ENCODE results near the gene CTRB1.

The CTRB1 gene

DNA sequence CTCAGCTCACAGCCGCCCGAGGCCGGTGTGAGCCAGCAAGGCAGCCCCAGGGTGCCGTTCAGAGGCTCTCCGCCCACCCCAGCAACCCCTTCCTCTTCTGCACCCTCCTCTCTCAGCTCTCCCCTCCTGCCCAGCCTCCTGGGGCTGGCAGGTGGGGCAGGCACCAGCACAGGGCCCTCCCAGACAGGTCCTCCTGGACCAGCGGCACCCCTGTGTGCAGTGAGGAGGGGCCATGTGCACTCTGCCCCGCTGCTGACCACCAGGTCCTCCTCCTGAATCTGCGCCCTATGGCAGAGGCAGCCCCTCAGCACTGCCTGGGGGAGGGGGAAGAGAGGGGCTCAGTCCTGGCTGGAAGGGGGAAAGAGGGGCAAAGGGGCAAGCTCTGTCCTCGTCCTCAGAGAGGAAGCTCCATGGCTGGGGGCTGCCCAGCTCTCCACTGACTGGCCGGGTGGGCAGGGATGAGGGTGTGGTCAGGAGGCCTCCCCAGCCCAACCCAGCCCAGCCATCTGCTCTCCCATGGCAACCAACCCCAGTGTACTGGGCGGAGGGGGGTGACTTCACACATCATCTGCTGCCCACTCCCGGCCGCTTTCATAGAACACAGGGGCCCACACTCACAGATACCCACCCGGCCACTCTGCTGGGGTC is 38.0 kb downstream of the CTRB1 start:
- TF ChIP-seq POLR2AphosphoS5 (IDR thresholded peaks at IDR 0.05; ENCODE audit: low read depth, low read length) (no peak), POLR2A (IDR thresholded peaks at IDR 0.05; ENCODE audit: low read depth, low read length) (no peak), TAF1 (IDR thresholded peaks at IDR 0.05; ENCODE audit: borderline replicate concordance, low read depth, low read length) (no peak)
- no peak for DNase-seq (ENCODE audit: insufficient read length)
- FAIRE-seq = no peak

DNA sequence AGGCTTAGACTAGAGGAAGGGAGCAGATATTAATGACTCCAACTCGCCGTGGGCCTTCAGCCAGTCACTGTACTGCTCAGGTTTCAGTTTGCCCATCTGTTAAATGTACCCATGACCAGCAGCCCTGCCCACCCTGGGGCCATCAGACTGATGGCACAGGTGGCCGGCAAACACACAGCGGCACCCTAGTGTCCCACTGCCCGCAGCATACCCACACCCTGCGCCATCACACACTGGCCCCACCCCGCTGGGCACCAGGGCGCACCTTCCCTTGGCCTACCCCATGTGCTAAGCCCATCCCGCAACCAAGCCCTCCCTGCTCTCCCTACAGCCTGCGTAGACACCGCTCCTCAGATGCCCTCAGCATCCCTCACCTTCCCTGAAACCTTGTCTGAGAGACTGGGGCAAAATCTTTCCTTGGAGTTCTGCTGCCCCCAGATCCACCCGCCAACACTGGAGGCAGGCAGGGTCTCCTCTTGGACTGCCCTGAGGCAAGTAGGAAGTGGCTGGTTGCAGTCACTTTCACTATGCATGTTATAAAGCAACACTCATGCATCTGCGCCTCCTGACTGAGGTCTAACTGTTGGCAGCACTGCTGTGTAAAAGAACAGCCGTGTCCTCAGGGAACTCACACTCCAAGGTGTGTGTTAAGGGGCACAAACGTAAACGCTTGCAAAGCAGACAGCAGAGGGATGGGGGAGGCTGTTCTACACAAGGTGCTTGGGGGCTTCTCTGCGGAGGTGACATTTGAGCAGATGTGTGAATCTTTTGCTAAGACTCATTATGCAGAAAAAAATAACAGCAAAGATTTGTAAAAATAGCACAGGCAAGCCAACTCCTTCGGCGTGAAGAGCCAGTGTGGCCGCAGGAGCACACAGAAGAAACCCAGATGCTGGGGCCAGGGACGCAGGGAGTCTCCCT is 39.4 kb downstream of the CTRB1 start:
- TF ChIP-seq POLR2A (IDR thresholded peaks at IDR 0.05; ENCODE audit: low read depth, low read length) = no peak
- TF ChIP-seq POLR2AphosphoS5 (IDR thresholded peaks at IDR 0.05; ENCODE audit: low read depth, low read length) = no peak
- TF ChIP-seq TAF1 (IDR thresholded peaks at IDR 0.05; ENCODE audit: borderline replicate concordance, low read depth, low read length) = no peak
- no peak for DNase-seq (ENCODE audit: insufficient read length)
- no peak for FAIRE-seq

DNA sequence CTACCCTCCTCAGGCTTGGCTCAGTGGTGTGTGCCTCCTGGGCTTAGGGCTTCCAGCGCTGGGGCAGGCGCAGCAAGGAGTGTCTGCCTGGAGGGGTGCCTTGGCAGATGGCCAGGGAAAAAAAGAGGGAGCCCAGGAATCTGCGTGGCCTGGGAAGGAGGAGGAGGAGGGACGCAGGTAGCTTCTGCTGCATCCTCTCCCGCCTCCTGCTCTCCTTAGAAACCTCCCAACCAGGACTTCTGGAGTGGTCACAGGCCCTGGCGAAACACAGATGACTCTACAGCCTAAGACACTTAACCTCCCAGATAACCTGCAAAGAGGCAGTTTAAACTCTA is 40.0 kb downstream of the CTRB1 start:
- DNase-seq (ENCODE audit: insufficient read length) (no peak), FAIRE-seq (no peak)
- TF ChIP-seq POLR2AphosphoS5 (IDR thresholded peaks at IDR 0.05; ENCODE audit: low read depth, low read length) (no peak), POLR2A (IDR thresholded peaks at IDR 0.05; ENCODE audit: low read depth, low read length) (no peak), TAF1 (IDR thresholded peaks at IDR 0.05; ENCODE audit: borderline replicate concordance, low read depth, low read length) (no peak)

DNA sequence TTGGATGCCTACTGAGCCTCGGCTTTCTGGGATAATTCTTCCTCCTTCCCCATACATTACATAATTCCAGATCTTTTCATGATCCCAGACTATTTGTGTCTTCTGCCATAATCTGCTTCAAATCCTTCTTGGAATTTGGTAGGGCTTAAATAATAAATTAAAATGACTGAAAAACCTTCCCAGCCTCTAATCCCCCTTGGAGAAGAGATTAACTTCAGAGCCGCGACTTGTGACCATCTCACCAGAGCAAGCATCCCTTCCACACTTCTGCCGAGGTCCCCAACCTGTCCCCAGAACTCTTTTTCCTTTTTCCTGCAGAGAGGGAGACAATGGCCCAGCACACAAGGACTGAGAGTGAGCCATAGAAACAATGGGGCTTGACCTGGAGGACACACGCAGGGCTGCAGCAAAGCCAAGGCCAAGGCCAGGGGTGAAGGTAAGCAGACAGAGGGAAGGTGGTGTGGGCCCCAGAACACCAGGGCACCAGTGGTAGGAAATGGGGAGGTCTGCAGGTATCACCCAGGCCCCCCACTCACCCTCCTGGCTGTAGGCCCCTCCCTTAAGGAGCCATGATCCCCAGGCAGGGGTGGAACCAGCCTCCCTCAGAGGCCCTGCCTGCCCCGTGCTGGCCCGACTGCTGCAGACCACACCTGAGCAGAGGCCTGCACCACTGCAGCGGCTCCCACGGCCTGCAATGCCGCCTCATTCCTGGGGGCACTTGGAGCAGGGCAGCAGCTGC is 42.2 kb downstream of the CTRB1 start:
- no peak for DNase-seq (ENCODE audit: insufficient read length)
- no peak for FAIRE-seq
- TF ChIP-seq POLR2A (IDR thresholded peaks at IDR 0.05; ENCODE audit: low read depth, low read length) (no peak), TAF1 (IDR thresholded peaks at IDR 0.05; ENCODE audit: borderline replicate concordance, low read depth, low read length) (no peak), POLR2AphosphoS5 (IDR thresholded peaks at IDR 0.05; ENCODE audit: low read depth, low read length) (no peak)

DNA sequence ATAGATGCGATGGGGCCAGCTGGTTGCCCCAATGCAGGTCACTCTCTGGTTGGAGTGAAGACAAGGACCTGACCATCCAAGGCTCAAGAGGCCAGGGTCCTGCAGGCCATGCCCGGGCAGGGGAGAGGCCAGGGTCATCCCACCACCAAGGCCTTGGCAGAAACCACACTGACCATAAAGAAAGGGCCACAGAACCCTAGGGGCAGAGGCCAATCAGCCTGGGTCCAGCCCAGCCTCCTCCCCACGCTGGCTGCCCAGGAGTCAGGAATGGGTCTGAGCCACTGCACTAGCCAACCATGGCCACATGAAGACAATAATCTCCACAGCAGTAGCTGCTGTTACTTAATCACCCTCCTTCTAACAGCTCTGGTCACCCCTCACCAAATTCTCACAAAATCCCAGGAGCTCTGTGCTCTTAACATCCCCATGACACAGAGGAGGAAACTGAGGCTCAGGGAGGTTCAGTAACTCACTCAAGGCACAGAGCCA is 42.8 kb downstream of the CTRB1 start:
- FAIRE-seq (no peak), DNase-seq (ENCODE audit: insufficient read length) (no peak)

GRCh38 chr16:75262104-75262799 is 43.5 kb downstream of the CTRB1 start:
- FAIRE-seq = no peak
- DNase-seq (ENCODE audit: insufficient read length) = no peak
- TF ChIP-seq TAF1 (IDR thresholded peaks at IDR 0.05; ENCODE audit: borderline replicate concordance, low read depth, low read length) (no peak), POLR2AphosphoS5 (IDR thresholded peaks at IDR 0.05; ENCODE audit: low read depth, low read length) (no peak), POLR2A (IDR thresholded peaks at IDR 0.05; ENCODE audit: low read depth, low read length) (no peak)

More for the DNA sequence above, 42.8 kb downstream of the CTRB1 start:
- TF ChIP-seq POLR2A (IDR thresholded peaks at IDR 0.05; ENCODE audit: low read depth, low read length) (no peak), TAF1 (IDR thresholded peaks at IDR 0.05; ENCODE audit: borderline replicate concordance, low read depth, low read length) (no peak), POLR2AphosphoS5 (IDR thresholded peaks at IDR 0.05; ENCODE audit: low read depth, low read length) (no peak)

- no peak for FAIRE-seq
- TF ChIP-seq TAF1 (IDR thresholded peaks at IDR 0.05; ENCODE audit: borderline replicate concordance, low read depth, low read length) (no peak), POLR2AphosphoS5 (IDR thresholded peaks at IDR 0.05; ENCODE audit: low read depth, low read length) (no peak), POLR2A (IDR thresholded peaks at IDR 0.05; ENCODE audit: low read depth, low read length) (no peak)
- no peak for DNase-seq (ENCODE audit: insufficient read length)
Measured at GRCh38 chr16:75262800-75263127, 44.0 kb downstream of the CTRB1 start.

DNA sequence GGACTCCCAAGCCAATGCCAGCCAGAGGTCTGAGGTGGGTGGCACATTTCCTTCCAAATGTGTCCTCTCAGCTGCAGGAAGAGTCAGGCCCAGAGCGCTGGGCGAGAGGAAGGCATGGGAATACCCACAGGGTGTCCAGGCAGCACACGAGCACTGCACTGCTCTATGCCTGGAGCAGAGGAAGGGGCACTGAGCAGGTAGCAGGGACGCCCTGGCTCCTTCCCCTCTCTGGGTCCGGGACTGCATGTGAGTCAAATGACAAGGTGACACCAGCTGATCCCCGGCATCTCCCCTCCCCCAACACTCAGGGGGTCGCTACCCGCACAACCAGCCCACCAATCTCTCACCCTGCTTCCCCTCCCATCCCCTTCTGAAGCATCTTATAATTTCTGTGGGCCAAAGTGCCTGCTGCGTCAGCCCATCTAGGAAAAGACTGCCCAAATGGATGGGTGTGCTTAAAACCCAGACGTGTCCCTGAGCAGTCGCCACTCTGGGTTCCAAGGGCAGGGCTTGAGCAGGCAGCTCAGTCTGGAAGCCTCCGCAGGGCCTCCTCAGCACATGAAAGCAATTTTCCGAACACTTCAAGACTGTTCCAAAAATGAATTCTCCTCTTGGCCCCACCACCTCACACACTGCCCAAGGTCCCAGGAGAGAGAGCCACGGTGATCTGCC is 44.6 kb downstream of the CTRB1 start:
- no peak for TF ChIP-seq POLR2AphosphoS5 (IDR thresholded peaks at IDR 0.05; ENCODE audit: low read depth, low read length)
- no peak for TF ChIP-seq POLR2A (IDR thresholded peaks at IDR 0.05; ENCODE audit: low read depth, low read length)
- no peak for TF ChIP-seq TAF1 (IDR thresholded peaks at IDR 0.05; ENCODE audit: borderline replicate concordance, low read depth, low read length)
- FAIRE-seq (no peak), DNase-seq (ENCODE audit: insufficient read length) (no peak)

GRCh38 chr16:75263963-75264445 is 45.2 kb downstream of the CTRB1 start:
- no peak for FAIRE-seq
- no peak for TF ChIP-seq TAF1 (IDR thresholded peaks at IDR 0.05; ENCODE audit: borderline replicate concordance, low read depth, low read length)
- no peak for TF ChIP-seq POLR2A (IDR thresholded peaks at IDR 0.05; ENCODE audit: low read depth, low read length)
- no peak for TF ChIP-seq POLR2AphosphoS5 (IDR thresholded peaks at IDR 0.05; ENCODE audit: low read depth, low read length)
- no peak for DNase-seq (ENCODE audit: insufficient read length)

- FAIRE-seq (no peak), DNase-seq (ENCODE audit: insufficient read length) (no peak)
- no peak for TF ChIP-seq TAF1 (IDR thresholded peaks at IDR 0.05; ENCODE audit: borderline replicate concordance, low read depth, low read length)
- TF ChIP-seq POLR2A (IDR thresholded peaks at IDR 0.05; ENCODE audit: low read depth, low read length) = no peak
- TF ChIP-seq POLR2AphosphoS5 (IDR thresholded peaks at IDR 0.05; ENCODE audit: low read depth, low read length) = no peak
Measured at GRCh38 chr16:75264457-75264998, 45.7 kb downstream of the CTRB1 start.
